CD4-positive, CD25-positive, alpha-beta regulatory T cell (primary cell): Measurements from ENCODE around the gene MYMX. TPM values are rescaled to one million over a fixed set of nuclear protein-coding genes. Genes with fewer than 3 reads are reported as not detected.
"Not testable (repeated sequence)": the region's sequence is repeated elsewhere in the genome, so short reads cannot be mapped to it uniquely, and the experiment has no call there.

ENCODE experiments used
- ATAC-seq, 2 donors: fragments of 150-1000 bp; cut with Tn5 transposase; one replicate each; pipeline ENCODE4 v1.10.0; 2021; ENCODE audit warnings: low read depth in 2 of 2, moderate number of reproducible peaks in 2 of 2, moderate library complexity in 1 of 2
- DNase-seq, 3 donors: peaks; one replicate each; pipeline versions ENCODE4 v3.0.0 to v3.0.0-alpha.2; 2012 to 2022; ENCODE audit warnings: mixed read lengths in 1 of 3
- H3K27ac ChIP-seq: one replicate; pipeline ENCODE4 v1.7.0; 2013; ENCODE audit warnings: mild to moderate bottlenecking, low read length; ENCODE audit not compliant: insufficient read depth, poor library complexity, severe bottlenecking
- H3K27me3 ChIP-seq: one replicate; pipeline ENCODE4 v1.7.0; 2013; ENCODE audit warnings: low read length; ENCODE audit not compliant: control insufficient read depth, insufficient read depth
- H3K36me3 ChIP-seq: one replicate; pipeline ENCODE4 v1.7.0; 2013; ENCODE audit warnings: mild to moderate bottlenecking, low read length, moderate library complexity; ENCODE audit not compliant: control insufficient read depth, insufficient read depth
- H3K4me1 ChIP-seq: 2 replicates; pipeline ENCODE4 v1.7.0; 2013; ENCODE audit warnings: mild to moderate bottlenecking, low read length; ENCODE audit not compliant: insufficient read depth, control insufficient read depth, poor library complexity, severe bottlenecking
- H3K4me3 ChIP-seq: one replicate; pipeline ENCODE4 v1.7.0; 2013; ENCODE audit warnings: low read depth, mild to moderate bottlenecking, low read length, moderate library complexity
- H3K9me3 ChIP-seq, 2 experiments: 1 replicate in 1 of 2; 2 replicates in 1 of 2; pipeline ENCODE4 v1.7.0; 2013; ENCODE audit warnings: low read length in 2 of 2, mild to moderate bottlenecking in 1 of 2, moderate library complexity in 1 of 2; ENCODE audit not compliant: control insufficient read depth in 2 of 2
- H3K27ac Mint-ChIP-seq, 3 donors: one replicate each; pipeline ENCODE4 v1.8.0; 2020 to 2022; ENCODE audit warnings: mild to moderate bottlenecking in 3 of 3, mixed read lengths in 3 of 3, moderate library complexity in 2 of 3
- H3K27me3 Mint-ChIP-seq: one replicate; pipeline ENCODE4 v1.8.0; 2022; ENCODE audit warnings: mild to moderate bottlenecking, mixed read lengths
- H3K36me3 Mint-ChIP-seq: one replicate; pipeline ENCODE4 v1.8.0; 2020; ENCODE audit warnings: mixed read lengths
- H3K4me1 Mint-ChIP-seq, 4 donors: one replicate each; pipeline ENCODE4 v1.8.0; 2020 to 2022; ENCODE audit warnings: mixed read lengths in 4 of 4, mild to moderate bottlenecking in 1 of 4
- H3K4me3 Mint-ChIP-seq, 4 donors: one replicate each; pipeline ENCODE4 v1.8.0; 2020 to 2022; ENCODE audit warnings: mild to moderate bottlenecking in 4 of 4, mixed read lengths in 4 of 4, moderate library complexity in 3 of 4
- H3K9me3 Mint-ChIP-seq, 7 donors: one replicate each; pipeline ENCODE4 v1.8.0; 2020 to 2022; ENCODE audit warnings: mixed read lengths in 7 of 7, mild to moderate bottlenecking in 3 of 7, moderate library complexity in 2 of 7
- polyA plus RNA-seq, 4 donors: library from polyadenylated mRNA; unstranded; fragments of 300-500 nt; fragmentation: Illumina TruSeq; gene quantifications; one replicate each; pipeline ENCODE4 v1.2.3, GENCODE V29; 2021
- total RNA-seq: library from RNA; stranded (reverse); gene quantifications from one replicate; pipeline ENCODE4 v1.2.3, GENCODE V29; 2022

MYMX gene
- total and polyA plus RNA-seq, 5 donors from 2014 or later: not detected

GRCh38 chr6:44190715-44191114 is 26.0 kb upstream of the MYMX start:
- Mint-ChIP-seq H3K27me3 (peaks cover 6% of the 10 kb centered on the region), H3K4me1 (peaks cover 5 to 8% (median 6%) of the 10 kb centered on the region in 4 donors), H3K36me3 (no peaks in the 10 kb centered on the region), H3K4me3 (no peak overlapping the region), H3K9me3 (peaks cover 0 to 2% (median 0%) of the 10 kb centered on the region in 7 donors), H3K27ac (no peak overlapping the region)
- no peaks in the 10 kb centered on the region for H3K9me3 ChIP-seq
- no peak overlapping the region for H3K27ac ChIP-seq
- no peaks in the 10 kb centered on the region for H3K27me3 ChIP-seq
- H3K4me3 ChIP-seq: no peak overlapping the region
- H3K4me1 ChIP-seq: peaks cover 4% of the 10 kb centered on the region
- peak in 1 of 3 donors; percentile 15 for DNase-seq
- H3K36me3 ChIP-seq: no peaks in the 10 kb centered on the region
- ATAC-seq: no peak

- no peak overlapping the region for H3K27ac ChIP-seq
- no peaks in the 10 kb centered on the region for H3K4me1 Mint-ChIP-seq
- ATAC-seq (no peak), DNase-seq (no peak)
- H3K36me3 ChIP-seq: no peaks in the 10 kb centered on the region
- no peaks in the 10 kb centered on the region for H3K4me1 ChIP-seq
- no peak overlapping the region for H3K4me3 ChIP-seq
- no peaks in the 10 kb centered on the region for H3K36me3 Mint-ChIP-seq
- peaks cover 0 to 2% (median 0%) of the 10 kb centered on the region in 7 donors for H3K9me3 Mint-ChIP-seq
- no peak overlapping the region for H3K4me3 Mint-ChIP-seq
- H3K27me3 ChIP-seq: no peaks in the 10 kb centered on the region
- no peaks in the 10 kb centered on the region for H3K9me3 ChIP-seq
- H3K27me3 Mint-ChIP-seq: peaks cover 6% of the 10 kb centered on the region
- no peak overlapping the region for H3K27ac Mint-ChIP-seq
Observed at GRCh38 chr6:44192428-44193041, 24.2 kb upstream of the MYMX start.

GRCh38 chr6:44193307-44193910 is 23.3 kb upstream of the MYMX start:
- H3K27ac Mint-ChIP-seq: peak overlapping the region in 1 of 3 donors; percentile 15

GRCh38 chr6:44194326-44194725 is 22.4 kb upstream of the MYMX start:
- no peaks in the 10 kb centered on the region for H3K36me3 ChIP-seq
- peak overlapping the region in 1 of 4 donors; percentile 58 for H3K4me3 Mint-ChIP-seq
- H3K9me3 Mint-ChIP-seq: peaks cover 0 to 2% (median 0%) of the 10 kb centered on the region in 7 donors
- H3K27ac ChIP-seq: no peak overlapping the region
- ATAC-seq (no peak), DNase-seq (no peak)
- no peaks in the 10 kb centered on the region for H3K4me1 Mint-ChIP-seq
- H3K4me1 ChIP-seq: no peaks in the 10 kb centered on the region
- H3K27me3 ChIP-seq: no peaks in the 10 kb centered on the region
- H3K9me3 ChIP-seq: no peaks in the 10 kb centered on the region
- no peaks in the 10 kb centered on the region for H3K36me3 Mint-ChIP-seq
- no peak overlapping the region for H3K4me3 ChIP-seq
- H3K27ac Mint-ChIP-seq: no peak overlapping the region
- peaks cover 6% of the 10 kb centered on the region for H3K27me3 Mint-ChIP-seq

More at GRCh38 chr6:44193307-44193910, 23.3 kb upstream of the MYMX start:
- Histone ChIP-seq H3K27ac (no peak overlapping the region), H3K36me3 (no peaks in the 10 kb centered on the region), H3K4me3 (no peak overlapping the region), H3K4me1 (no peaks in the 10 kb centered on the region), H3K9me3 (no peaks in the 10 kb centered on the region), H3K27me3 (no peaks in the 10 kb centered on the region)
- peaks cover 0 to 2% (median 0%) of the 10 kb centered on the region in 7 donors for H3K9me3 Mint-ChIP-seq
- no peak overlapping the region for H3K4me3 Mint-ChIP-seq
- ATAC-seq (no peak), DNase-seq (no peak)
- H3K4me1 Mint-ChIP-seq: no peaks in the 10 kb centered on the region
- H3K27me3 Mint-ChIP-seq: peaks cover 6% of the 10 kb centered on the region
- H3K36me3 Mint-ChIP-seq: no peaks in the 10 kb centered on the region

- not testable (repeated sequence) for H3K36me3 ChIP-seq, H3K4me1 ChIP-seq, ATAC-seq, H3K4me3 ChIP-seq, H3K36me3 Mint-ChIP-seq, H3K4me1 Mint-ChIP-seq, H3K4me3 Mint-ChIP-seq, H3K9me3 Mint-ChIP-seq, H3K27ac ChIP-seq, H3K27me3 ChIP-seq, DNase-seq, H3K27ac Mint-ChIP-seq, H3K9me3 ChIP-seq, H3K27me3 Mint-ChIP-seq
Observed at GRCh38 chr6:44196351-44196750, 20.4 kb upstream of the MYMX start.

- H3K36me3 ChIP-seq: no peaks in the 10 kb centered on the region
- Mint-ChIP-seq H3K4me3 (no peak overlapping the region), H3K9me3 (no peaks in the 10 kb centered on the region), H3K27me3 (peaks cover 6% of the 10 kb centered on the region), H3K4me1 (no peaks in the 10 kb centered on the region), H3K36me3 (no peaks in the 10 kb centered on the region), H3K27ac (peak overlapping the region in 1 of 3 donors; percentile 63)
- no peak overlapping the region for H3K4me3 ChIP-seq
- H3K4me1 ChIP-seq: no peaks in the 10 kb centered on the region
- DNase-seq: no peak
- H3K9me3 ChIP-seq: no peaks in the 10 kb centered on the region
- no peak for ATAC-seq
- H3K27ac ChIP-seq: no peak overlapping the region
- H3K27me3 ChIP-seq: no peaks in the 10 kb centered on the region
Observed at GRCh38 chr6:44198684-44199083, 18.0 kb upstream of the MYMX start.

- no peak overlapping the region for H3K27ac ChIP-seq
- H3K36me3 ChIP-seq: no peaks in the 10 kb centered on the region
- H3K4me3 ChIP-seq: no peak overlapping the region
- no peaks in the 10 kb centered on the region for H3K9me3 Mint-ChIP-seq
- H3K27ac Mint-ChIP-seq: no peak overlapping the region
- no peaks in the 10 kb centered on the region for H3K9me3 ChIP-seq
- H3K4me3 Mint-ChIP-seq: no peak overlapping the region
- H3K4me1 ChIP-seq: no peaks in the 10 kb centered on the region
- ATAC-seq (no peak), DNase-seq (no peak)
- H3K27me3 ChIP-seq: no peaks in the 10 kb centered on the region
- H3K36me3 Mint-ChIP-seq: no peaks in the 10 kb centered on the region
- no peaks in the 10 kb centered on the region for H3K4me1 Mint-ChIP-seq
- H3K27me3 Mint-ChIP-seq: peaks cover 2% of the 10 kb centered on the region
Observed at GRCh38 chr6:44199883-44200282, 16.8 kb upstream of the MYMX start.

GRCh38 chr6:44201200-44201599 is 15.5 kb upstream of the MYMX start:
- H3K27ac ChIP-seq: no peak overlapping the region
- peaks cover 10% of the 10 kb centered on the region for H3K27me3 Mint-ChIP-seq

More at GRCh38 chr6:44201200-44201599, 15.5 kb upstream of the MYMX start:
- Histone ChIP-seq H3K4me3 (no peak overlapping the region), H3K27me3 (no peaks in the 10 kb centered on the region), H3K36me3 (no peaks in the 10 kb centered on the region), H3K4me1 (no peaks in the 10 kb centered on the region), H3K9me3 (no peaks in the 10 kb centered on the region)
- ATAC-seq (no peak), DNase-seq (no peak)
- Mint-ChIP-seq H3K4me1 (no peaks in the 10 kb centered on the region), H3K4me3 (no peak overlapping the region), H3K36me3 (no peaks in the 10 kb centered on the region), H3K9me3 (no peaks in the 10 kb centered on the region), H3K27ac (no peak overlapping the region)
